ENCODE measurements around the gene MYO6.

Gene MYO6

GRCh38 chr6:75800708-75801505, 51.9 kb downstream of the MYO6 start:
- peak; percentile 28 for DNase-seq (ENCODE audit: low read depth)
- no peak overlapping the region for H3K4me3 ChIP-seq (ENCODE audit: low read length)
- TF ChIP-seq CTCF (IDR thresholded peaks at IDR 0.05; ENCODE audit: insufficient read depth, low read depth, low read length, missing control alignments) = no peak

GRCh38 chr6:75802366-75802765, 53.3 kb downstream of the MYO6 start:
- H3K4me3 ChIP-seq (ENCODE audit: low read length) = no peak overlapping the region
- DNase-seq (ENCODE audit: low read depth) = no peak
- TF ChIP-seq CTCF (IDR thresholded peaks at IDR 0.05; ENCODE audit: insufficient read depth, low read depth, low read length, missing control alignments) = no peak

GRCh38 chr6:75808507-75808906, 59.5 kb downstream of the MYO6 start:
- DNase-seq (ENCODE audit: low read depth) = no peak

GRCh38 chr6:75812560-75812959, 63.5 kb downstream of the MYO6 start:
- no peak for DNase-seq (ENCODE audit: low read depth)
- TF ChIP-seq CTCF (IDR thresholded peaks at IDR 0.05; ENCODE audit: insufficient read depth, low read depth, low read length, missing control alignments) = no peak
- no peak overlapping the region for H3K4me3 ChIP-seq (ENCODE audit: low read length)

More at GRCh38 chr6:75808507-75808906, 59.5 kb downstream of the MYO6 start:
- no peak overlapping the region for H3K4me3 ChIP-seq (ENCODE audit: low read length)
- no peak for TF ChIP-seq CTCF (IDR thresholded peaks at IDR 0.05; ENCODE audit: insufficient read depth, low read depth, low read length, missing control alignments)

GRCh38 chr6:75813476-75814250, 64.6 kb downstream of the MYO6 start:
- DNase-seq (ENCODE audit: low read depth) = peak; percentile 63
- no peak overlapping the region for H3K4me3 ChIP-seq (ENCODE audit: low read length)
- no peak for TF ChIP-seq CTCF (IDR thresholded peaks at IDR 0.05; ENCODE audit: insufficient read depth, low read depth, low read length, missing control alignments)

- H3K4me3 ChIP-seq (ENCODE audit: low read length) = no peak overlapping the region
- TF ChIP-seq CTCF (IDR thresholded peaks at IDR 0.05; ENCODE audit: insufficient read depth, low read depth, low read length, missing control alignments) = no peak
- no peak for DNase-seq (ENCODE audit: low read depth)
These were observed 66.7 kb downstream of the MYO6 start for GRCh38 chr6:75815756-75816155.

All from epithelial cell of esophagus (primary cell).